T47D (cell line): Measurements from ENCODE around the gene PHYH.
"Not testable (repeated sequence)": the region's sequence is repeated elsewhere in the genome, so short reads cannot be mapped to it uniquely, and the experiment has no call there.

Experiments
- DNase-seq, 2 experiments: peaks; one replicate each; pipeline versions ENCODE4 v3.0.0 to v3.0.0-alpha.2; 2011 to 2012; ENCODE audit warnings: low read depth in 1 of 2, low spot score in 1 of 2
- JUND ChIP-seq: IDR thresholded peaks from 2 replicates; pipeline ENCODE4 v1.6.1; 2012; ENCODE audit warnings: low read depth
- in situ Hi-C: cut with HindIII; loops from 2 replicates; pipeline ENCODE4 v1.10.0; 2016; ENCODE audit warnings: low sequenced_read_pairs, low pct_unique_long_range_greater_than_20kb

PHYH gene

GRCh38 chr10:13247246-13247645 is 52.6 kb downstream of the PHYH start:
- TF ChIP-seq JUND: no peak
- in situ Hi-C loops: no loop called here
- no peak for DNase-seq

GRCh38 chr10:13242260-13242659 is 57.6 kb downstream of the PHYH start:
- DNase-seq, in situ Hi-C loops: not testable (repeated sequence)

GRCh38 chr10:13241613-13242012 is 58.3 kb downstream of the PHYH start:
- in situ Hi-C loops: no loop called here
- no peak for DNase-seq
- TF ChIP-seq JUND: no peak

- in situ Hi-C loops: no loop called here
- no peak for DNase-seq
- TF ChIP-seq JUND: no peak
Observed at GRCh38 chr10:13239923-13240322, 59.9 kb downstream of the PHYH start.

DNA sequence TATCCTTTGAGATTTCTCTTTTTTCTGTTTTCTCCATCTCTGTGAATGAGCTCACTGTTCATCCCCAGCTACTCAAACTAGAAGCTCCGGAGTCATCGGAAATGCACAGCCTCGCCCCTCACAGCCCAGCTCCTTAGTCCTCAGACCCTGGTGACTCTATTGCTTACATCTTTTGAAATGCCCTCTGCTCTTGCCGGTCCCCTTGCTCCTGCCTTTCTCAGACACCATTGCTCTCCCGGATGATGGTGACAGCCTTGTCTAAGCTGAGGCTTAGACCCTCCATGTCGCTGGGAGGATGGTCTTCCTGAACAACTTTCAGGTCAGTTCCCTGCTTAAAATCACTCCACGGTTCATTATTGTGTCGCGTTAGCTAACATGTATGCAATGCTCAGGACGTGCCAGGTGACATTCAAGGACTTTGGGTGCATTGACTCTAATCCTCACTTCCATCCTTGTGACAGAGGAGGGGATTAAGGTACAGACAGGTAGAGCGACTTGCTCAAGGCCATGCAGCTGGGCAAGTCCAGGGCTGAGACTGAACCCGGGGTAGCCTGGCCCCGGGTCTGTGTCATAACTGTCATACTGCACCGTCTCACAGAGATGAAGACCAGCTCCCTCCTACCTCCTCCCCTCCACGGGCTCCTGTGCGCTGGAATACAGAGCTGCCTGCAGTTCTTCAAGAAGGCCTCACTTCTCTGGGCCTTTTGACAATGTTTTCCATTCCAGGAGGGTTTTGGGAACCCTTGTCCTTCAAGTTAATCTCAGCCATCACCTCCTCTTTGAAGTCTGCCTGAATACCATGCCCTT is 61.4 kb downstream of the PHYH start:
- no peak for DNase-seq
- no peak for TF ChIP-seq JUND
- in situ Hi-C loops: no loop called here

DNA sequence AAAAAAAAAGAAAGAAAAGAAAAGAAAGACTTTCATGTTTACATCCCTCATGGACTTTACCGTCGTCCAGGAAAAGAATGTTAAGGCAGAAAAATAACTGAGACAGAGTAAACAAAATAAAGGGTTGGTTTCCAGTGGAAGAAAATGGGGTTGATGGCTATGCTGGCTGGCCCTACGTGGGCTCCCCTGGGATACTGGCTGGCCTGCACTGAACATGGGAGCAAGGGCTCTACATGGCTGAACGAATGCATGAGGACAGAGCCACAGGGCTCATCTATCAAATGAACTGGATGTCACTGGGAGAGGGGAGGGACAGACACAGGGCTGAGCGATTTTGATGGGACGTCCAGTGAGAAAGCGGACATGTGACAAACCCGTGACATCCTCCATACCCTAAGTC is 63.2 kb downstream of the PHYH start:
- no peak for TF ChIP-seq JUND
- DNase-seq: no peak
- in situ Hi-C loops: no loop called here

- DNase-seq, in situ Hi-C loops: not testable (repeated sequence)
Observed at GRCh38 chr10:13234736-13235135, 65.1 kb downstream of the PHYH start.

DNA sequence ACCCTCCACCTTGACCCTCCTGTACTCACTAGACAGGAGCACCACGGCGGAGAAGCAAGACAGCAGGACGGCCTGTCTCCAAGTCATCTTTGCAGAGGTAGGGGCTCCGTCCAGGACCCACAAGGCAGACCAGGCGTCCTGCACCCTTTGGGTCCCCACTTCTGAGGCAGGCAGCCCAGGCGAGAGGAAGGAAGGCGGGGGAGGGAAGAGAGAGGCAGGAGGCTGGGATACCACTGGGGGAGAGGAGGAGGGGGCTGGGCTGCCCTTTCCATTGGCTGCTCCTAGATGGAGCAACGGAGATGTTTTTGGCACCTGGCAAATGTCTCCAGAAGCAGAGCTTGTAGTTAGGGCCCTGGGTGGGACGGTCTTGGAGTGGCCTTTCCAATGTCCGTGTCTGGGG is 65.7 kb downstream of the PHYH start, which contains the start of gene UCMA:
TSS of gene UCMA (minus strand) at position 203 of the 400 bp plus-strand sequence. CDS start at position 87, 116 bp downstream.
- no peak for DNase-seq
- in situ Hi-C loops: no loop called here
- no peak for TF ChIP-seq JUND

DNA sequence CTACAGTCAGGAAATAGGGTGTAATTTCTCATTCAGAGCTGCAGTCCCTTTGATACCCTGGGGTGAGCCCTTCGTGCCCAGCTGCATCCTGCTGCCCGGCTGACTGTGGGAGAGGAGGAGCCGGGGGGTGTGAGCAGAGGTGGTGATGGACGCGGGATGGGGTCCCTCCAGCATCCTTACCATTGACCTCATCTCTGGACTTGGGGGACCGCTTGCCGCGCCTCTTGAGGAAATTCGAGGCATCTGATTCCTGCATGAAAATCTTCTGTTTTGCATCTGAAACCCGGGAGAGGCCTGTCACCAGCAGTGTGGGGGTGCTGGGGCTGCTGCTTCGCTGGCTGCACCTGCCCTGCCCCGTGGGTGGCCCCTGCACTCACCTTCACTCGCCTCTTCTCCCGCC is 66.5 kb downstream of the PHYH start:
- no peak for DNase-seq
- TF ChIP-seq JUND: no peak
- in situ Hi-C loops: no loop called here

DNA sequence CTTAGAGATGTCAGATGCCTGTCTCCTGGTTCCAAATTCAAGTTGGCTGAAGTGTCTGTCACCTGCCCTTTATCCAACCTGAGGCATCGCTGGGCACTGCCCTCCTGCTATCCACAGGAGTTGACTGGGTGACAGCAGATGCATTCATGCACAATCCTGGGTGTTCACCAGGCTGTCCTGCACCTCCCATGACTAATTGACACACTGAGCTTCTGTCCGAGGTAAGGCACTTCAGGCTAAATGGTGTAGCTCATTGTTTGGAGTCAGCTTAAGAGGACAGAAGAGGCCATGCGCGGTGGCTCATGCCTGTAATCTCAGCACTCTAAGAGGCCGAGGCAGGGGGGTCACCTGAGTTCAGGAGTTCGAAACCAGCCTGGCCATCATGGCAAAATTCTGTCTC is 68.1 kb downstream of the PHYH start:
- TF ChIP-seq JUND: no peak
- DNase-seq: no peak
- in situ Hi-C loops: no loop called here

DNA sequence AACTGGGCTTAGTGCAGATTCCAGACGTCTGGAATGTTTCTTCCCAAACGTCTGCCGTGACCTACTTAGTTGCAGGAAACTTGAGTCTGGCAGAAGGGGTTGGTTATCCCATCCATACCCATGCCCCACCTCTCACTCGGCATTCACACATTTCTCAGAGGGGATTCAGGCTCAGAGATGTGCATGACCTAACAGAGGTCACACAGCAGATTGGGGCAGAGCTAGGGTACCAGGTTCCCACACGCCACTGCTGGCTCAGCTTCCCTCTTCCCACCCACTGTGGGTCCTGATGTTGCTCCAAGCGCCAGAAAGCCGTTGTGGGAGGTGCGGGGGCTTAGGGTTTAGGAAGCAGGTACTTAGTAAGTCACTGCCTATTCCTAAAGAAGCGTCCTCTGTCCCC is 68.7 kb downstream of the PHYH start:
- in situ Hi-C loops: no loop called here

More for the DNA sequence above, 68.7 kb downstream of the PHYH start:
- no peak for DNase-seq
- TF ChIP-seq JUND: no peak
